ENCODE data around the gene FKBP8.
A peak's percentile ranks its signal among the peaks of the same experiment; 100 is the strongest.

The FKBP8 gene

DNA sequence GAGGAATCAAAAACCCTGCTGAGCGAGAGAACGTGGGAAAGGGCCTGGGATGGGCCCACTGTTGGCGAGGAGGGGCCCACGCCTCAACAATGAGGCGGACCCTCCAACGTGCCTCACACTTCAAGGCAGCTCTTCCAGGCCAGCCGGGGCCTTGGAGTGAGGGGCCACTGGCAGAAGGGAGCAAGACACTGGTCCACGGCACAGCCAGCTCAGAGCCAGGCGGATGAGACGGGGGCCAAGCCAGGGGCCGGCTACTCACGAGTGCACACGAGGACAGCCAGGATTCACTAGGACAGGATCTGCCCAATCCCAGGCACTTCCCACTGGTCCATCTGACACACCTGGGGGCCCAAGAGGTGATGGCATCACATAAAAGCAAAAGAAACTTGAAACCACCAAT lies 42.0 kb downstream of the FKBP8 start:
- DNase-seq: no peak

DNA sequence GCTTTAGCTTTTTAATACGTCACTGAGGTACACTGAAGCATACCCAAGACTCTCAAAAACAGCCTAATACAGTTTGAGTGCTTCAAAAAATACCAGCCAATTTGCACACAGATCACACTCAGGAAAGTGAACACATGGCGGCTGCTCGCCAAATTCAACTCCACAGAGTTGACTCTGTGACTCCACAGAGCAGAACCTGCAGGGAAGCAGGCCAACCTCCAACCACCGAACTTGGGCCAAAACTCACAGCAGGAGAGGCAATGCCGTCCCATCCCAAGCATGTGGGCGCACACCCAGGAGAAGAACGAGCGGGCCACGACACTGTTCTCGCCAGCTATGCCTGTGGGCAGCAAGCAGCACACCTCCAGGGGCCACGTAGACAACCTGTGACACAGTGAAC lies 42.6 kb downstream of the FKBP8 start:
- DNase-seq: no peak

GRCh38 chr19:18500376-18500775 lies 43.0 kb downstream of the FKBP8 start:
- DNase-seq: peak; percentile 20

- DNase-seq: no peak
Measured at GRCh38 chr19:18499055-18499775, 44.2 kb downstream of the FKBP8 start.

- DNase-seq: no peak
Measured at GRCh38 chr19:18496980-18497256, 46.5 kb downstream of the FKBP8 start.

DNA sequence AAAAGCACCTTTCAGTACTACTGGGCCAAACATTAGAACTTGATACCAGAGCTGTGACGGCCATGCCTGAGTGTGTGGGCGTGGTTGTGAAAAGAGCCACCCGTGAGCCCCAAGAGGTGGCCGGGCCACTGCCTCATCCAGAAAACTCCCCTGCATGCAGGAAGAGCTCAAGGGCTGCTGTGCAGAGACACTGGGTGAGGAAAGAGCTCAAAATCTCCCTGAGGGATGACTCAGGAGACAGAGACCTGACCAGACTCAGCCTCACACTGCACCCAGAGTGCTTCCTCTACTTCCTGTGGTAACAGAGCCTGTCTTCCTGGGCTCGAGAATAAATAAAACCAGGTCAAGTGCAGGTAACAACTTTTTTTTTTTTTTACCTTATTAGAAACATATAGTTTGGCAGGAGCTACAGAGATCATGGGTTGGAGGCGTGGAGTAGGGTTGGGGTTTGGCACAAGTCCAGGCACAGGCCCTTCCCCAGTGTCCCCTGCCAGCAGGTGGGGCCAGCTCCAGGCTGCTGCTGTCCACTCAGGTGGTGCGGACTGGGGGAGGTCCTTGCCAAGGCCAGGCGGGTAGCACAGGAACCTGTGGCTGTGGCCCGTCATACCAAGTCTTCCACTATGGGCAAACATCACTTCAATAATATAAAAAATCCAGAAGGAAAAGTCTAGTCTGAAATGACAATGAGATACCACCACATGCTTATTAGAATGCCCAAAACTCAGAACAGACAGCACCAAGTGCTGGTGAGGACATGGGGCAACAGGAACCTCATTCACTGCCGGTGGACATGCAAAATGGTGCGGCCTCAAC lies 47.0 kb downstream of the FKBP8 start:
- DNase-seq: no peak

DNA sequence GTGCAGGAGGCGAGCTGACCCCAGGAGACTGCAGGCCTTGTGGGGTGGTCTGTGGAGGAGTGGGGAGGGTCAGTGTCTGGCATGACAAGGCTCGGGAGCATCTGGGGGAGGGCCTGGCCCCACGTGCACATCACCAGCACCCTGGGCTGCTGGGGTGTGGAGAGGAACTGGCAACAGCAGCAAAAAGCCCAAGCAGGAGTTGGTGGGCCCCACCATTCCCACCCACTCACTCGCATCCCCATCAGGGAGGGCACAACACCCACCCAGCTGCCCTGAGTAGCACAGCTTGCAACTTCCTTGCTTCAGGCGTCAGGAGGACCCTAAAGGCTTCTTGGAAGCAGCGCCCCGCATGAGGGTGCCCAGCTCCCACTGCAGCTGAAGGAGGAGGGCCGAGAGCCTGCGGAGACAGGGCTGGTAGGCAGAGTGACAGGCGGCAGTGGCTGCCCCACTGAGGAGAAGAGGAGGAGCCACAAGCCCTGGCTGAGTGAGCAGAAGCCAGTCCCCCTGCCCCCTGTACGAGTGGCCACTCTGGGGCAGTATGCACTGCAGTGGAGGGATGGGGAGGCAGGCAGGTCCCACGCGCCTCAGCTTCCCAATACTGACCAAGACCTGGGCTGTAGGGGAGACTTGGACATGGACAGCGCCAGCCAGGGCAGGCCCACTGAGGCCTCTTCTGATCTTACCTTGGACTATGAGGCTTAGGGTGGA lies 48.0 kb downstream of the FKBP8 start:
- DNase-seq: no peak

DNA sequence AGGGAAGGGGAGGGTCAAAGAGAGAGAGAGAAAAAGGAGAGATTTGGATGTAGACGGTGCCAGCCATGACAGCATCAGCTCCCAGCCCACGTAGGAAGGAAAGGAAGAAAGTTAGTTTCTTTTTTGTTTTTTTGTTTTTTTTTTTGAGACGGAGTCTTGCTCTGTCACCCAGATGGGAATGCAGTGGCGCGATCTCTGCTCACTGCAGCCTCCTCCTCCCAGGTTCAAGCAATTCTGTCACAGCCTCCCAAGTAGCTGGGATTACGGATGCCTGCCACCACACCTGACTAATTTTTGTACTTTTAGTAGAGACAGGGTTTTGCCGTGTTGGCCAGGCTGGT lies 49.1 kb downstream of the FKBP8 start:
- no peak for DNase-seq

DNA sequence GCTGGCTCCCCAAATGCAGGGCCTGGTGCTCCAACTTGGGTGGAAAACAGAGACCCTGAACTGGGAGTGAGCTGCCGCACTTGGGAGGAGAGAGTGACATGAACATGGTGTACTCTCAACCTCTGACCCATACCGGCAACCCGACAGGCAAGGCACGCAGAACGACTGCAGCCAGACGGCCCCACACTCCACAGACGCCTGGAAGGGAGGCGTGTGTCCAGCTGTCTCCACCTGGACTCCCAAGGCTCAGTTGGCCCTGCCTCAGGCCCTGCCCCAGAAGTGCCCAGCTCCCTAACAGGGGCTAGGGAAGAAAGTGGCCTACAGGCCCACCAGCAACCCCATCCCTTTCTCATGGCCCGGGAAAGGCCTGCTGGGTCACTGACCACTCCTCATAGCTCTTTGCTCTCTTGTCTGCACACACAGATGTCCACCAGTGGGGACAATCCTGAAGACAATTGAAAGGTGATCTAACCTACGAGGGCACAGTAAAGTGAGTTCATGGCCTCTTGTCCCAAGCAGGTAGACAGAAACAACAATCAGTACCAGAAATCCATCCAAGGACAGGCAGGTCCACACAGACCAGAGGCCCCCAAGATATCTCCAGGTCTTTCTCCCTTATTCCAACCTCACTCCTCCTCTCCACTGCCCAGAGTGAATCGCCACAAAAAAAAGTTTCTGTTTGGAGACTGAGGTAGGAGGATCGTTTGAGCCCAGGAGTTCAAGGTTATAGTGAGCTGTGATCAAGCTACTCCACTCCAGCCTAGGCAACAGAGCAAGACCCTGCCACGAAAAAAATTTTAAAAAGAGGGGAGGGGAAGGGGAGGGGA lies 49.7 kb downstream of the FKBP8 start:
- DNase-seq: no peak

DNA sequence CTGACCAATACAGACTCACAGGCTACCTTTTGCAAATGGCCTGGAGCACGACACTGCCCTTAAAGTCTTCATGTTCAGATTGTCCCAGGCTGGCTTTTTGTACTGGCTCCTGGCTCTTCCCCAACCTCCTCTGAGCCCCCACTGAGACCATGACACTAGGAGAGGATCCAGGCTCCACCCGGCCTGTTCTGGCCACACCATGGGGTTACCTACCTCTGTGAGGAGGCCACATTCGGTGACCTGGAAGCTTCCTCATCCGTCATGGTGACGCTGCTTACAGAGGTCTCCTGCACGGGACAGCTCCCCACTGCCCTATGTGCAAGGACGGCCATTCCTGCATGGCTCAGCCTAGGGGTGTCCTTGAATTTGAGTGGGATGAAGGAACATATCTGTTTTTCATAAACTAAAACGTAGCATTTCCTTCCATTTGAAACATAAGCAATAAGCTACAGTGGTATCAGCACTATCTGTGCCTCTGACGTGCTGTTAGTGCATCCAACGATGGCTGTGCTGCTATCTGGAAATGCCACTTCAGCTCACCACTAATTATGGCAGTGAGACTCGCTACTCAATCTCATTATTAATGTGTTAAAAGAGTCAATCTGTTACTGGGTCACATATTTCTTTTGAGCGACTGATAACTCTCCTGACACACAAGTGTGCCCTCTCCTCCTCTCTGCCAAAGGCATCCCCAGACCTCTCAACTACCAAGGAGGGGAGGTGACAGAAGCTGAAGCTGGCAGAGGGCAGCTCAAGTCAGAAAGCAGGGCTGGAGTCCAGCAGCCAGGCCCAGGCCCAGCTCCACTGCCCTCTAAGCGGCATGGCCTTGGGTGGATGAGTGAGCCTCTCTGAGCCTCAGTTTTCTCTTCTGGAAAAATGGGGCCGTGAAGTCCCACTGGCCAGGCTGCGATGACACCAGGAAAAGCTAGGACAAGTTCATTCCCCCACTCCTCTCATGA lies 51.1 kb downstream of the FKBP8 start:
- no peak for DNase-seq

- DNase-seq: no peak
Measured at GRCh38 chr19:18490728-18491127, 52.6 kb downstream of the FKBP8 start.

DNA sequence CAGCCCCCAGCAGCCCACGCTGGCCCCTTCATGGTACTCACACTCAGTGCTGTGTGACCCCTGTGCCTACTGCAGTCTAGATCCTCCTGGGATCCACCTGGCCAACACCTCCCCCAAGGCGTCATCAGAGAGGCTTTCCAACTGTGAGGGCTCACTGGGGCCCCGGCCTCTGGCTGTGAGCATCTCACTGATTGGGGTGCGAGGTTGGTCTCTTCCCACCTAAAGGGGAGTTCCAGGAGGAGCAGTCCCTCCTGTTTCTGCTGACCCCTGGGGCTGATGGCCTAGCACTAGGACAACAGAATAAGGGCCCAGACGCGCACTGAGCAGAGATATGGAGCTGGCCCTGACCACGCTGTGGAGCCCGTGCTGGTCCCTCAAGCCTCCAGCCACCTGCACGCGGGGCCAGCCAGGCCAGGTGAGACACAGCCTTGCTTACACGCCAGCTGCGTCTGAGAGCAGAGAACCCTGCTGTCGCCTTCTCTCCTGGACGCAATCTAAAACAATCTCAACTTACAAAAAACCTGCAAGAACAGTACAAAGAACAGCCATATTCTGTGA lies 53.7 kb downstream of the FKBP8 start:
- no peak for DNase-seq

DNA sequence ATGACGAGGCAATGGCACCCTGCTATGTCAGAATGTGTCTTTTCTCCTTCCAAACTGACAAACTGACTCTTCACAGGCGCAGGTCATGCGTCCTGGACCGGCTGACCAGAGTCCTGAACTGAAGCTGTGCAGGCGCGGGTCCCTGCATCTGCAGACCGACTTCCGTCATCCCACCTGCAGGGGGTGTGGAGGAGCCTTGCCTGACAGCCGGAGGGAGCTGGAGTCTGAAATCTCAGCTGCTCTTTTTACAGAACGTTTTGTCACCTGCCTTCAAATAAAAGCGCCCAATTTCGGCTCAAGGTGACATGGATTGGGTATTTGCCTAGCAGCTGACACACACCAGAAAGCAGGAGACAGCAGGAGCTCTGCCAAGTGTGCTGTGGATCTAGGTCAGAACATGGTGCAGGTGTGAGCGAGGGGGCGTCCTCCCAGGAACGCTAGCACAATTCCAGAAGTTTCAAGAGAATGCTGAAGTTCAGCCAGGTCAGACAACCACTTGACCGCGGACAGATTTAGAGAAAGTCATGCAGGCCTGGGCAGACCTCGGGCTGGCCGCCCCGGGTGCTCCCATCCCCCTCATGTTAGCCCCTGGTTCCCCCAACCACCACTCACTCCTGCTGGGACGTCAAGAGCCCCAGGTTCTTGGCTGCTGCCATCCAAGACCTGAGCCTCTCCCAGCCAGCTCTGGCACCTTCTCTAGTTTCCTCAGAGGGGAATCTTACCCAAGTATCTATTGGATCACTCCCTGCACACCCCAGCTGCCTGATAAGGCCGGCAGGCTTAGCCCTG lies 54.3 kb downstream of the FKBP8 start:
- DNase-seq: peak; percentile 27

GRCh38 chr19:18488403-18488723 lies 55.0 kb downstream of the FKBP8 start:
- DNase-seq: no peak

- no peak for DNase-seq
Measured at GRCh38 chr19:18487576-18488402, 55.6 kb downstream of the FKBP8 start.

DNA sequence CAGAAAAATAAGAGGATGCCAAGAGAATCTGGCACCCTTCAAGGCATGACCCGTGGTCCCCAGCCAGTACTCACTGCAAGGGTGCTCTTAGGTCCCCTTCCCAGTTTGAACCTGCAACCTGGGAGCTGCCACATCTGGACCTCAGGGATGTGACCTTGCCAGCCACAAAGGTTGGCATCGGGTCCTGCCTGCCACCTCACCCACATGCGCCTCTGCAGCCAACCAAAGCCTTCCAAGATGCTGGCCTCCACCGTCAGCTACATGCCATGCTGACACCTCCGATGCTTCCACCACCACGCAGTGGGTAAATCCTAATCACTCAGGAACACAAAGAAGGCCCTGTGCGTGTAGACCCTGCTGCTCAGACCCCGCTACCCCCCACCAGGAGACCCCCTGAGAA lies 56.6 kb downstream of the FKBP8 start:
- no peak for DNase-seq

- DNase-seq: no peak
Measured at GRCh38 chr19:18484992-18485391, 58.4 kb downstream of the FKBP8 start.

DNA sequence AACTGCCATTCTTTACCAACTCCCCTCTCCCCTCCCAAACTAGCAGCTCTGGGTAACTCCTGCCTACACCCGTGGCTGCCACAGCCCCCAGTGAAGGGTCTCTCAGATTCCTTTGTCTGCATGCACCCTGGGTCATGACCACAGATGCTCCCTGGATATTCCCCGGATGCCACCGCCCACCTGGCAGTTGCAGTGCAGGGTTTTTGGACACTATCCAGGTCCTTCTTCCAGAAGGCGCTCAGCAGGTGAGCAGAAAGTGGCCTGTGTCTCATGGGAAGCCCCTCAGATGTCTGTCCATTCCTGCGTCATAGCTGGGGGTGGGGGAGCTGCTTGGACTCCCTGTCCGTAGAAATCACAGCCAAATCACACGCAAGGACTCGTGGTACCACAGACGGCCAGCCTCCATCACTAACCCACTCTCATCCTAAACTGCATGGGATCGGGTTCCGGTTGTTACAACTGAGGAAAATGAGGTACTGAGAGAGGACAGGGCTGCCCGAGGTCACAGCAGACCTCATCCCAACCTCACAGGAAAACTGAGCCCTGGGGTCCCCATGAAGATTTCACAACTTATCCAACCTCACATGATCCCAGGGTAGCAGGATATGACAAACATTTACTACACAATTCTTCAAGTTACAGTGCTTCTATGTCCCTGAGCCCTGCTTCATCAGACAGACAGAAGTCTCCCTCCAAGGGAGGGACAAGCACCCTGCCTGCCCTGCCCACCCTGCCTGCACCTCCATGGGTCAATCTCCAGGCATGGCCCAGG lies 60.1 kb downstream of the FKBP8 start:
- DNase-seq: peak; percentile 92

Data from NCI-H2171 treated with DMSO at 0.1 percent for 48 hours (cell line).